PFSK-1 (cell line): ENCODE measurements around the gene LENEP.

ENCODE experiments used
- FOXP2 ChIP-seq: optimal IDR thresholded peaks from 2 replicates; pipeline ENCODE3; 2011; ENCODE audit warnings: borderline replicate concordance, control low read depth, inconsistent platforms; ENCODE audit not compliant: insufficient read depth; ENCODE audit errors: extremely low read length, extremely low read depth
- POLR2AphosphoS5 ChIP-seq: IDR thresholded peaks from 2 replicates; pipeline ENCODE4 v1.6.1; 2012; ENCODE audit warnings: low read depth, mild to moderate bottlenecking, control low read depth, low read length, moderate library complexity
- SIN3A ChIP-seq: IDR thresholded peaks from 2 replicates; pipeline ENCODE4 v1.6.1; 2012; ENCODE audit warnings: mild to moderate bottlenecking, low read length, moderate library complexity, borderline replicate concordance; ENCODE audit not compliant: insufficient read depth
- TAF1 ChIP-seq: IDR thresholded peaks from 2 replicates; pipeline ENCODE4 v1.6.1; 2012; ENCODE audit warnings: low read length, control low read depth, borderline replicate concordance; ENCODE audit not compliant: insufficient read depth
- TF ChIP-seq, protein P1 (sequence below), 2 experiments: IDR thresholded peaks; 2 replicates each; pipeline versions ENCODE4 v1.6.1 to v1.8.0; 2011 to 2012; ENCODE audit warnings: low read depth in 2 of 2, low read length in 2 of 2, control low read depth in 1 of 2, inconsistent platforms in 1 of 2, mild to moderate bottlenecking in 1 of 2, moderate library complexity in 1 of 2; ENCODE audit not compliant: insufficient read depth in 1 of 2

Gene LENEP

GRCh38 chr1:154958036-154958435 is 35.4 kb upstream of the LENEP start:
- TF ChIP-seq POLR2AphosphoS5 (no peak), FOXP2 (no peak), SIN3A (no peak), TAF1 (no peak)
- TF ChIP-seq, protein P1, sequence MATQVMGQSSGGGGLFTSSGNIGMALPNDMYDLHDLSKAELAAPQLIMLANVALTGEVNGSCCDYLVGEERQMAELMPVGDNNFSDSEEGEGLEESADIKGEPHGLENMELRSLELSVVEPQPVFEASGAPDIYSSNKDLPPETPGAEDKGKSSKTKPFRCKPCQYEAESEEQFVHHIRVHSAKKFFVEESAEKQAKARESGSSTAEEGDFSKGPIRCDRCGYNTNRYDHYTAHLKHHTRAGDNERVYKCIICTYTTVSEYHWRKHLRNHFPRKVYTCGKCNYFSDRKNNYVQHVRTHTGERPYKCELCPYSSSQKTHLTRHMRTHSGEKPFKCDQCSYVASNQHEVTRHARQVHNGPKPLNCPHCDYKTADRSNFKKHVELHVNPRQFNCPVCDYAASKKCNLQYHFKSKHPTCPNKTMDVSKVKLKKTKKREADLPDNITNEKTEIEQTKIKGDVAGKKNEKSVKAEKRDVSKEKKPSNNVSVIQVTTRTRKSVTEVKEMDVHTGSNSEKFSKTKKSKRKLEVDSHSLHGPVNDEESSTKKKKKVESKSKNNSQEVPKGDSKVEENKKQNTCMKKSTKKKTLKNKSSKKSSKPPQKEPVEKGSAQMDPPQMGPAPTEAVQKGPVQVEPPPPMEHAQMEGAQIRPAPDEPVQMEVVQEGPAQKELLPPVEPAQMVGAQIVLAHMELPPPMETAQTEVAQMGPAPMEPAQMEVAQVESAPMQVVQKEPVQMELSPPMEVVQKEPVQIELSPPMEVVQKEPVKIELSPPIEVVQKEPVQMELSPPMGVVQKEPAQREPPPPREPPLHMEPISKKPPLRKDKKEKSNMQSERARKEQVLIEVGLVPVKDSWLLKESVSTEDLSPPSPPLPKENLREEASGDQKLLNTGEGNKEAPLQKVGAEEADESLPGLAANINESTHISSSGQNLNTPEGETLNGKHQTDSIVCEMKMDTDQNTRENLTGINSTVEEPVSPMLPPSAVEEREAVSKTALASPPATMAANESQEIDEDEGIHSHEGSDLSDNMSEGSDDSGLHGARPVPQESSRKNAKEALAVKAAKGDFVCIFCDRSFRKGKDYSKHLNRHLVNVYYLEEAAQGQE (IDR thresholded peaks at IDR 0.05; ENCODE audit: insufficient read depth in 1 of 2, low read depth in 2 of 2, low read length in 2 of 2): no peak

GRCh38 chr1:154958681-154959425 is 34.5 kb upstream of the LENEP start:
- no peak for TF ChIP-seq FOXP2
- no peak for TF ChIP-seq SIN3A
- TF ChIP-seq, protein P1 (IDR thresholded peaks at IDR 0.05; ENCODE audit: insufficient read depth in 1 of 2, low read depth in 2 of 2, low read length in 2 of 2): no peak

DNA sequence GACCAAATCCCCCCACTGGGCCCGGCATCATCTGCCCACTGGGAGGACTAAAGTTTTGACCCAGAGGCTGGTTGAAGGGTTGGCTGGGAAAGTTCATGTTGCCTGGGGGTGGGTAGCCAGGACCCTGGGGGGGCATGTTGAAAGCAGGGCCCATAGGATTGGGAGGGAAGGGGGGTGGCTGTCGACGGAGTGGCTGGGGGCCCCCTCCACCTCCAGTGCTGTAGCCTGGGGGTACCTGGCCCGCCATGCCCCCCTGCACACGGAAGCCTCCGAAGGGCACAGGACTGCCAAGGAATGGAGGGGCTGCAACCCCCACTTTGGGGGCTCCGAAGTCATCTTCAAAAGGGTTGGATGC is 34.0 kb upstream of the LENEP start:
- TF ChIP-seq POLR2AphosphoS5 (no peak), SIN3A (no peak), FOXP2 (no peak), TAF1 (no peak)
- TF ChIP-seq, protein P1 (IDR thresholded peaks at IDR 0.05; ENCODE audit: insufficient read depth in 1 of 2, low read depth in 2 of 2, low read length in 2 of 2): no peak

DNA sequence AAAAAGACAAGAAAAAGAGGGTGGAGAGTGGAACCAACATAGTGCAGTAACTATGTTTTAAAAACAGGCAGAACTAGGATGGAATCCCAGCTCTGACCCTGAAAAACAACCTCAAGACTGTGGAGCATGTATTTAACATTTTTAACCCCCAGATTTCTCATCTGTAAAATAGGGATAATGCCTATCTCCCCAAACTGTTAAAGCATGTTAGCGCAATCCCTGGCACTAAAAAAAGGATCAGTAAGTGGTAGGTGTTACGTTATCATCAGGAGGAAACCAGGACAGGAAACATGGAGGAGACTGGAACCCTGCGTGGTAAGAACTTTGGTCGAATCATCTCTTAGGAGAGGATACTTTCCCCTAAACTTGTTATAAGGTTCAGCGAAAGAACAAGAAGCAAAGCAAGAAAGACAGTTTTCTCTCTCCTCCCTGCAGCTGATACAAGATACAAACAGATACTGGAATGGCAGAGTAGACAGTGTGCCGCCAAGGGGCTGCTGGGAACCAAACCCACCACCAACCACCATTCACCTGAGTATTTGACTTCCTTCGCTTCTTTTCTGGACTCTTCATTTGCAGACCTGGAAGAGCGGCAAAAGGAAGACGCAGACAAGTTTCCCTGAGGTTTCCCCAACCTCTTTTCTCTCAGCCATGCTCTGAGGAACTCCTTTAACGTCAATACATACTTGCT is 32.8 kb upstream of the LENEP start:
- TF ChIP-seq, protein P1 (IDR thresholded peaks at IDR 0.05; ENCODE audit: insufficient read depth in 1 of 2, low read depth in 2 of 2, low read length in 2 of 2): no peak
- no peak for TF ChIP-seq POLR2AphosphoS5
- no peak for TF ChIP-seq TAF1
- no peak for TF ChIP-seq SIN3A
- no peak for TF ChIP-seq FOXP2
